HS-5 (cell line): ENCODE results near the gene TAMALIN.

Experiments used
- DNase-seq: peaks from one replicate; pipeline ENCODE4 v3.0.0-alpha.2; 2012; ENCODE audit warnings: low read depth

Gene TAMALIN

GRCh38 chr12:52055731-52056711 lies 49.3 kb downstream of the TAMALIN start:
- no peak for DNase-seq

- DNase-seq: no peak
Measured at GRCh38 chr12:52056801-52057637, 50.3 kb downstream of the TAMALIN start.

- DNase-seq: no peak
Measured at GRCh38 chr12:52057638-52058576, 51.2 kb downstream of the TAMALIN start.

- no peak for DNase-seq
Measured at GRCh38 chr12:52058631-52059361, 52.0 kb downstream of the TAMALIN start.

GRCh38 chr12:52059582-52060497 lies 53.1 kb downstream of the TAMALIN start:
- DNase-seq: no peak

- no peak for DNase-seq
Measured at GRCh38 chr12:52060498-52061177, 53.9 kb downstream of the TAMALIN start.

GRCh38 chr12:52061470-52062166 lies 54.9 kb downstream of the TAMALIN start:
- no peak for DNase-seq

- no peak for DNase-seq
Measured at GRCh38 chr12:52062167-52063081, 55.7 kb downstream of the TAMALIN start.

- no peak for DNase-seq
Measured at GRCh38 chr12:52063082-52063924, 56.6 kb downstream of the TAMALIN start.

- DNase-seq: no peak
Measured at GRCh38 chr12:52063981-52064649, 57.4 kb downstream of the TAMALIN start.
